Measurements from ENCODE around the gene OR52B2. TPM values are rescaled to one million over a fixed set of nuclear protein-coding genes. Genes with fewer than 3 reads are reported as not detected.

OR52B2 gene
- total and polyA plus RNA-seq, 4 donors: 0.33 TPM; not detected in 3

- Histone ChIP-seq H3K4me3 (ENCODE audit: low read depth in 1 of 3, low read length in 3 of 3) (no peak overlapping the region), H3K36me3 (ENCODE audit: control insufficient read depth in 4 of 4, insufficient read depth in 3 of 4, low read depth in 1 of 4, low read length in 3 of 4) (no peaks in the 10 kb centered on the region), H3K27me3 (ENCODE audit: control insufficient read depth in 4 of 4, insufficient read depth in 4 of 4, low read length in 3 of 4) (peaks cover 0 to 2% (median 0%) of the 10 kb centered on the region in 4 donors), H3K27ac (ENCODE audit: low read depth in 1 of 2, low read length in 2 of 2) (no peak overlapping the region), H3K9me3 (ENCODE audit: control insufficient read depth in 4 of 4, low read length in 3 of 4) (no peaks in the 10 kb centered on the region), H3K4me1 (ENCODE audit: control insufficient read depth in 4 of 4, insufficient read depth in 4 of 4, low read length in 3 of 4) (no peaks in the 10 kb centered on the region), H3K9ac (ENCODE audit: low read depth in 1 of 2, low read length in 2 of 2) (no peak overlapping the region)
- 90% methylated on average over 1 of the region's 1 CpG for WGBS
- TF ChIP-seq FOXA2 (IDR thresholded peaks at IDR 0.05) (no peak), HNF4G (IDR thresholded peaks at IDR 0.05) (no peak), GABPA (IDR thresholded peaks at IDR 0.05 in 1 of 2, conservative IDR thresholded peaks at IDR 0.05 in 1 of 2) (no peak), ZBTB33 (IDR thresholded peaks at IDR 0.05) (no peak), REST (IDR thresholded peaks at IDR 0.05) (no peak), FOXA1 (IDR thresholded peaks at IDR 0.05) (no peak), JUND (IDR thresholded peaks at IDR 0.05) (no peak), HNF4A (conservative IDR thresholded peaks at IDR 0.05) (no peak), RAD21 (IDR thresholded peaks at IDR 0.05) (no peak)
- no peak for DNase-seq (ENCODE audit: low spot score)
Measured at GRCh38 chr11:6132431-6132830, 37.7 kb downstream of the OR52B2 start.

GRCh38 chr11:6129635-6130034 lies 40.5 kb downstream of the OR52B2 start:
- no peak overlapping the region for H3K27ac ChIP-seq (ENCODE audit: low read depth in 1 of 2, low read length in 2 of 2)
- H3K9ac ChIP-seq (ENCODE audit: low read depth in 1 of 2, low read length in 2 of 2): no peak overlapping the region
- H3K4me3 ChIP-seq (ENCODE audit: low read depth in 1 of 3, low read length in 3 of 3): no peak overlapping the region
- no peaks in the 10 kb centered on the region for H3K4me1 ChIP-seq (ENCODE audit: control insufficient read depth in 4 of 4, insufficient read depth in 4 of 4, low read length in 3 of 4)
- no peaks in the 10 kb centered on the region for H3K9me3 ChIP-seq (ENCODE audit: control insufficient read depth in 4 of 4, low read length in 3 of 4)
- 72% methylated on average over 1 of the region's 1 CpG for WGBS
- DNase-seq (ENCODE audit: low spot score): no peak
- no peaks in the 10 kb centered on the region for H3K36me3 ChIP-seq (ENCODE audit: control insufficient read depth in 4 of 4, insufficient read depth in 3 of 4, low read depth in 1 of 4, low read length in 3 of 4)
- TF ChIP-seq GABPA (IDR thresholded peaks at IDR 0.05 in 1 of 2, conservative IDR thresholded peaks at IDR 0.05 in 1 of 2) (no peak), EGR1 (IDR thresholded peaks at IDR 0.05; ENCODE audit: low read depth in 2 of 2) (no peak), JUND (IDR thresholded peaks at IDR 0.05) (no peak), HNF4A (conservative IDR thresholded peaks at IDR 0.05) (no peak), SP1 (IDR thresholded peaks at IDR 0.05) (no peak), HNF4G (IDR thresholded peaks at IDR 0.05) (no peak), YY1 (IDR thresholded peaks at IDR 0.05) (no peak), RXRA (IDR thresholded peaks at IDR 0.05) (no peak), FOXA1 (IDR thresholded peaks at IDR 0.05) (no peak)
- no peaks in the 10 kb centered on the region for H3K27me3 ChIP-seq (ENCODE audit: control insufficient read depth in 4 of 4, insufficient read depth in 4 of 4, low read length in 3 of 4)

- no peaks in the 10 kb centered on the region for H3K36me3 ChIP-seq (ENCODE audit: control insufficient read depth in 4 of 4, insufficient read depth in 3 of 4, low read depth in 1 of 4, low read length in 3 of 4)
- H3K9ac ChIP-seq (ENCODE audit: low read depth in 1 of 2, low read length in 2 of 2): no peak overlapping the region
- H3K27ac ChIP-seq (ENCODE audit: low read depth in 1 of 2, low read length in 2 of 2): peak overlapping the region in 1 of 2 donors; percentile 1
- no peaks in the 10 kb centered on the region for H3K9me3 ChIP-seq (ENCODE audit: control insufficient read depth in 4 of 4, low read length in 3 of 4)
- no peak overlapping the region for H3K4me3 ChIP-seq (ENCODE audit: low read depth in 1 of 3, low read length in 3 of 3)
- WGBS: 85% methylated on average over 1 of the region's 1 CpG
- no peaks in the 10 kb centered on the region for H3K27me3 ChIP-seq (ENCODE audit: control insufficient read depth in 4 of 4, insufficient read depth in 4 of 4, low read length in 3 of 4)
- no peaks in the 10 kb centered on the region for H3K4me1 ChIP-seq (ENCODE audit: control insufficient read depth in 4 of 4, insufficient read depth in 4 of 4, low read length in 3 of 4)
- DNase-seq (ENCODE audit: low spot score): no peak
- TF ChIP-seq NR2F2 (IDR thresholded peaks at IDR 0.05) (no peak), ATF3 (IDR thresholded peaks at IDR 0.05) (no peak), FOXA1 (IDR thresholded peaks at IDR 0.05) (no peak), SP1 (IDR thresholded peaks at IDR 0.05) (no peak), GABPA (IDR thresholded peaks at IDR 0.05 in 1 of 2, conservative IDR thresholded peaks at IDR 0.05 in 1 of 2) (no peak), TAF1 (conservative IDR thresholded peaks at IDR 0.05) (no peak), REST (IDR thresholded peaks at IDR 0.05) (no peak), FOXA2 (IDR thresholded peaks at IDR 0.05) (no peak), RAD21 (IDR thresholded peaks at IDR 0.05) (no peak), EGR1 (IDR thresholded peaks at IDR 0.05; ENCODE audit: low read depth in 2 of 2) (no peak), YY1 (IDR thresholded peaks at IDR 0.05) (no peak), ZBTB33 (IDR thresholded peaks at IDR 0.05) (no peak), HNF4A (conservative IDR thresholded peaks at IDR 0.05) (no peak)
Measured at GRCh38 chr11:6129011-6129410, 41.1 kb downstream of the OR52B2 start.
